Activated naive CD4-positive, alpha-beta T cell treated with anti-CD3 and anti-CD28 coated beads, Interleukin-2, amount 10 ng/mL, durations not matched to agents 5 hours and 36 hours (primary cell): ENCODE data around the gene MRPS18B. TPM values are rescaled to one million over a fixed set of nuclear protein-coding genes. Genes with fewer than 3 reads are reported as not detected.

Experiments
- microRNA-seq: library from miRNA; unstranded; fragments of <30 nt; microRNA quantifications from one replicate; pipeline ENCODE4 v1.2.0, GENCODE V29; 2022; ENCODE audit warnings: borderline microRNAs expressed, borderline replicate concordance
- total RNA-seq, 2 experiments: library from RNA; stranded (reverse); gene quantifications; one replicate each; pipeline ENCODE4 v1.2.3, GENCODE V29; 2021

MRPS18B gene
- 10 to 100 TPM; 36.7 to 39.8 TPM for total RNA-seq

GRCh38 chr6:30617565-30618269 lies at the start of gene MRPS18B:
Gene MRPS18B, plus strand, starts transcription at chr6:30617840. Its CDS starts 26 bp downstream, at chr6:30617866.

GRCh38 chr6:30571075-30571761 lies 46.4 kb upstream of the MRPS18B start, which contains the start of gene ABCF1:
Gene ABCF1, plus strand, starts transcription at chr6:30571442. Its CDS starts 46 bp downstream, at chr6:30571488.

GRCh38 chr6:30616811-30617564 lies 652 bp upstream of the MRPS18B start, which contains the start of gene PPP1R10:
Gene PPP1R10, minus strand, starts transcription at chr6:30617243. Its CDS starts 7,299 bp downstream, at chr6:30609944.

GRCh38 chr6:30626484-30627366 lies 9.1 kb downstream of the MRPS18B start, which contains the start of gene ATAT1:
Gene ATAT1, plus strand, starts transcription at chr6:30626874.

GRCh38 chr6:30646450-30647241 lies 29.0 kb downstream of the MRPS18B start, which contains the start of gene C6orf136:
Gene C6orf136, plus strand, starts transcription at chr6:30647133. Its CDS starts 99 bp downstream, at chr6:30647232.

GRCh38 chr6:30672445-30673253 lies 55.0 kb downstream of the MRPS18B start, which contains the start of gene DHX16:
Gene DHX16, minus strand, starts transcription at chr6:30673006. Its CDS starts 165 bp downstream, at chr6:30672841.

Small RNA genes within 50 kb of the gene (microRNA-seq; reads per million reads assigned to microRNA genes)
- 44.0 reads per million, percentile 64 among the genes with 10 or more reads in this experiment for gene MIR877

Other genes with a start within 250 kb of the MRPS18B start
- gene HLA-E, start 128.3 kb upstream of the MRPS18B start, total RNA-seq: 100 to 1,000 TPM; 919 to 935 TPM
- gene GNL1, start 61.4 kb upstream of the MRPS18B start, total RNA-seq: 10 to 100 TPM; 65.9 to 67.0 TPM
- gene PRR3, start 60.5 kb upstream of the MRPS18B start, total RNA-seq: 10 to 100 TPM; 14.9 to 16.1 TPM
- gene ABCF1, start 46.4 kb upstream of the MRPS18B start, total RNA-seq: 10 to 100 TPM; 67.6 to 72.8 TPM
- gene PPP1R10, start 597 bp upstream of the MRPS18B start, total RNA-seq: 100 to 1,000 TPM; 109 to 115 TPM
- 1 to 10 TPM; 8.4 to 9.6 TPM for gene ATAT1, start 9.0 kb downstream of the MRPS18B start, total RNA-seq
- gene C6orf136, start 29.3 kb downstream of the MRPS18B start, total RNA-seq: 10 to 100 TPM; 19.5 to 24.2 TPM
- gene DHX16, start 55.2 kb downstream of the MRPS18B start, total RNA-seq: 10 to 100 TPM; 34.3 to 36.2 TPM
- 100 to 1,000 TPM; 247 to 254 TPM for gene PPP1R18, start 68.8 kb downstream of the MRPS18B start, total RNA-seq
- 10 to 100 TPM; 40.5 to 44.6 TPM for gene NRM, start 73.1 kb downstream of the MRPS18B start, total RNA-seq
- 10 to 100 TPM; 55.0 to 57.5 TPM for gene MDC1, start 99.4 kb downstream of the MRPS18B start, total RNA-seq
- gene TUBB, start 102.5 kb downstream of the MRPS18B start, total RNA-seq: 1,000 to 10,000 TPM; 1,002 to 1,008 TPM
- 100 to 1,000 TPM; 209 to 215 TPM for gene FLOT1, start 124.8 kb downstream of the MRPS18B start, total RNA-seq
- gene IER3, start 126.7 kb downstream of the MRPS18B start, total RNA-seq: 10 to 100 TPM; 34.2 to 34.3 TPM